Measurements from ENCODE around the gene OR8B3.

Gene OR8B3

GRCh38 chr11:124359566-124359965 lies 39.3 kb downstream of the OR8B3 start:
- no peak for DNase-seq (ENCODE audit: low spot score)

GRCh38 chr11:124346311-124346955 lies 52.4 kb downstream of the OR8B3 start:
- DNase-seq (ENCODE audit: low spot score), result no peak
